SK-N-SH (cell line): ENCODE measurements around the gene SLC8A1. TPM values are rescaled to one million over a fixed set of nuclear protein-coding genes. Genes with fewer than 3 reads are reported as not detected.

Experiments
- CTCF ChIA-PET: fragments of 300-600, 350-600 bp; formaldehyde crosslinking; extraction: SDS; loops from one replicate; lab custom pipeline; 2021; lab: Yijun Ruan, JAX
- POLR2A ChIA-PET: fragments of 350-600 bp; sonication (Branson Sonifier 250); formaldehyde crosslinking; extraction: SDS; loops from one replicate; lab custom pipeline; 2020; ENCODE audit warnings: antibody characterized with exemption, inconsistent platforms; lab: Yijun Ruan, JAX
- DNase-seq: peaks from one replicate; pipeline ENCODE4 v3.0.0; 2012
- H2AFZ ChIP-seq: fragments of 200-600 bp; sonication (generic); 2 replicates; pipeline ENCODE4 v1.8.1; 2016; ENCODE audit warnings: antibody characterized with exemption, mild to moderate bottlenecking, low read depth
- H3F3A ChIP-seq: fragments of 200-600 bp; sonication (generic); replicated peaks from 2 replicates; pipeline ENCODE3; 2016; ENCODE audit warnings: antibody characterized with exemption, mild to moderate bottlenecking; ENCODE audit not compliant: insufficient read depth
- H3K27ac ChIP-seq, 2 experiments: fragments of 200-500 bp in 1 of 2; fragments of 200-600 bp in 1 of 2; sonication (Bioruptor generic) in 1 of 2; sonication (generic), shearing (Covaris generic) in 1 of 2; 2 replicates each; pipeline versions ENCODE4 v1.5.1 to v1.6.1; 2014 to 2016; ENCODE audit warnings: low read depth in 2 of 2, inconsistent platforms in 1 of 2, low read length in 1 of 2, mild to moderate bottlenecking in 1 of 2, mixed read lengths in 1 of 2
- H3K27me3 ChIP-seq: fragments of 200-600 bp; sonication (generic), shearing (Covaris generic); 2 replicates; pipeline ENCODE4 v1.6.1; 2016; ENCODE audit warnings: mixed run types; ENCODE audit not compliant: insufficient read depth
- H3K36me3 ChIP-seq, 2 experiments: fragments of 200-500 bp in 1 of 2; fragments of 200-600 bp in 1 of 2; sonication (Bioruptor generic) in 1 of 2; sonication (generic) in 1 of 2; replicated peaks in 1 of 2; 2 replicates each; pipeline versions ENCODE3 to v1.5.1; 2014 to 2016; ENCODE audit warnings: low read length in 1 of 2, mild to moderate bottlenecking in 1 of 2; ENCODE audit not compliant: insufficient read depth in 2 of 2, control insufficient read depth in 1 of 2
- H3K4me1 ChIP-seq, 2 experiments: fragments of 200-500 bp in 1 of 2; fragments of 200-600 bp in 1 of 2; sonication (Bioruptor generic) in 1 of 2; sonication (generic), shearing (Covaris generic) in 1 of 2; 2 replicates each; pipeline versions ENCODE4 v1.5.1 to v1.6.1; 2014 to 2016; ENCODE audit warnings: low read depth in 1 of 2, low read length in 1 of 2, mixed run types in 1 of 2; ENCODE audit not compliant: insufficient read depth in 2 of 2, control insufficient read depth in 1 of 2
- H3K4me2 ChIP-seq: fragments of 200-600 bp; sonication (generic), shearing (Covaris generic); 2 replicates; pipeline ENCODE4 v1.6.1; 2017; ENCODE audit warnings: mixed run types
- H3K4me3 ChIP-seq, 2 experiments: fragments of 200-500 bp in 1 of 2; fragments of 200-600 bp in 1 of 2; sonication (Bioruptor generic) in 1 of 2; sonication (generic), shearing (Covaris generic) in 1 of 2; 2 replicates each; pipeline versions ENCODE4 v1.5.1 to v1.8.1; 2014 to 2016; ENCODE audit warnings: low read depth in 2 of 2, inconsistent platforms in 1 of 2, low read length in 1 of 2, mild to moderate bottlenecking in 1 of 2, mixed read lengths in 1 of 2, moderate library complexity in 1 of 2
- H3K79me2 ChIP-seq: fragments of 200-600 bp; sonication (generic); 2 replicates; pipeline ENCODE4 v1.8.1; 2017; ENCODE audit warnings: mild to moderate bottlenecking; ENCODE audit not compliant: insufficient read depth
- H3K9ac ChIP-seq: fragments of 200-600 bp; sonication (generic); 2 replicates; pipeline ENCODE4 v1.6.1; 2017; ENCODE audit warnings: mixed run types
- H3K9me2 ChIP-seq: fragments of 200-600 bp; sonication (generic); 2 replicates; pipeline ENCODE4 v1.6.1; 2017; ENCODE audit warnings: mixed run types
- H3K9me3 ChIP-seq: fragments of 200-600 bp; sonication (generic); 2 replicates; pipeline ENCODE4 v1.6.1; 2017; ENCODE audit warnings: mixed run types, mild to moderate bottlenecking, moderate library complexity
- H4K20me1 ChIP-seq: fragments of 200-600 bp; sonication (generic); 2 replicates; pipeline ENCODE4 v1.6.1; 2017; ENCODE audit warnings: mild to moderate bottlenecking, mixed run types; ENCODE audit not compliant: insufficient read depth
- CHD2 ChIP-seq: fragments of 150-350 bp; IDR thresholded peaks from 2 replicates; pipeline ENCODE4 v1.6.1; 2018; ENCODE audit warnings: low read length; ENCODE audit not compliant: partially characterized antibody
- ELF1 ChIP-seq: IDR thresholded peaks from 2 replicates; pipeline ENCODE4 v1.4.0; 2012
- EP300 ChIP-seq, 2 experiments: IDR thresholded peaks; 2 replicates each; pipeline versions ENCODE4 v1.4.0 to v1.6.1; 2012; ENCODE audit warnings: borderline replicate concordance in 1 of 2, low read depth in 1 of 2, low read length in 1 of 2
- FOXM1 ChIP-seq: IDR thresholded peaks from 2 replicates; pipeline ENCODE4 v1.4.0; 2012; ENCODE audit warnings: low read depth, mild to moderate bottlenecking
- GABPA ChIP-seq: IDR thresholded peaks from 2 replicates; pipeline ENCODE4 v1.4.0; 2012; ENCODE audit warnings: low read depth, mild to moderate bottlenecking
- GATA2 ChIP-seq: sonication (generic); formaldehyde crosslinking; IDR thresholded peaks from 2 replicates; pipeline ENCODE4 v1.5.0; 2020; ENCODE audit warnings: mild to moderate bottlenecking, missing genetic modification reagents
- MEF2A ChIP-seq: IDR thresholded peaks from 2 replicates; pipeline ENCODE4 v1.4.0; 2012; ENCODE audit warnings: low read depth, borderline replicate concordance
- NRF1 ChIP-seq: IDR thresholded peaks from 2 replicates; pipeline ENCODE4 v1.6.1; 2012; ENCODE audit warnings: low read depth, mild to moderate bottlenecking, low read length
- POLR2AphosphoS5 ChIP-seq: IDR thresholded peaks from 2 replicates; pipeline ENCODE4 v1.6.1; 2012; ENCODE audit warnings: low read depth, low read length
- RAD21 ChIP-seq: IDR thresholded peaks from 2 replicates; pipeline ENCODE4 v1.6.1; 2012; ENCODE audit warnings: mild to moderate bottlenecking, low read length
- TAF1 ChIP-seq: IDR thresholded peaks from 2 replicates; pipeline ENCODE4 v1.6.1; 2012; ENCODE audit warnings: low read depth, mild to moderate bottlenecking, low read length, moderate library complexity, borderline replicate concordance
- YY1 ChIP-seq: IDR thresholded peaks from 2 replicates; pipeline ENCODE4 v1.4.0; 2012; ENCODE audit warnings: low read depth, mild to moderate bottlenecking
- WGBS: methylation state at CpG from one replicate; pipeline ENCODE4 v1.1.6; 2017; ENCODE audit warnings: low lambda C conversion rate; 5-methylcytosine and 5-hydroxymethylcytosine counted together
- polyA plus RNA-seq, 3 experiments: library from polyadenylated mRNA; depleted of rRNA; stranded (reverse); fragments of >200 nt; gene quantifications; 2 replicates each; pipeline ENCODE4 v1.2.3, GENCODE V29; 2012
- TF ChIP-seq, protein P1 (sequence below): IDR thresholded peaks from 2 replicates; pipeline ENCODE4 v1.4.0; 2012; ENCODE audit warnings: low read depth, borderline replicate concordance
- TF ChIP-seq, protein P2 (sequence below): fragments of 150-350 bp; IDR thresholded peaks from 2 replicates; pipeline ENCODE4 v1.6.1; 2017; ENCODE audit warnings: antibody characterized with exemption, low read length, low read depth, borderline replicate concordance
- TF ChIP-seq, protein P3 (sequence below): IDR thresholded peaks from 2 replicates; pipeline ENCODE4 v1.6.1; 2012; ENCODE audit warnings: mild to moderate bottlenecking, low read depth, low read length, moderate library complexity
- TF ChIP-seq, protein P4 (sequence below): IDR thresholded peaks from 2 replicates; pipeline ENCODE4 v1.4.0; 2012; ENCODE audit warnings: low read depth
- TF ChIP-seq, protein P5 (sequence below): IDR thresholded peaks from 2 replicates; pipeline ENCODE4 v1.4.0; 2012; ENCODE audit warnings: low read depth, borderline replicate concordance
- TF ChIP-seq, protein P6 (sequence below): fragments of 200-600 bp; sonication (generic); IDR thresholded peaks from 2 replicates; pipeline ENCODE4 v1.6.1; 2017; ENCODE audit warnings: antibody characterized with exemption, mild to moderate bottlenecking, moderate library complexity

The SLC8A1 gene
- polyA plus RNA-seq, 1 of the 3 experiments (the other 2 are of a cell fraction), result 3.2 TPM

DNA sequence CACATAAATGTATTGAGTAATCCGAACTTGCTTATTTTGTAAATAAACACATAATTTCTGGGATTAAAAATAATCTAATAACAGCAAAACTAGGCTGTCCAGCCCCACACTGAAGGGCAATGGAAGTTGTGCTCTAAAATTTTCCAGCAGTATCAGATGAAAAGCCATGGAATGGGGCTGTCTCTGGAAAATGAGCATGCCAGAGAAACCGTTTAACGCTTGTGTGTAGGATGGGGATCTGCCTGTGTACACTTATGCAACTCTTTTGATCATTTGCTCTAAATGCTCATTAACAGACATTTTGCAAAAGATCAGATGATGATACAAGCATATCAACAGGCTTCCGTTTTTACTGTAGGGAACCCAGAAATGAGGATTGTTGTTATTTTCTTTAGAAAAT, 177.6 kb downstream of the SLC8A1 start:
- H3K4me3 ChIP-seq, result no peak overlapping the region
- H3K79me2 ChIP-seq, result no peaks in the 10 kb centered on the region
- H3K9me3 ChIP-seq, result no peaks in the 10 kb centered on the region
- no peak overlapping the region for H3K27ac ChIP-seq
- H3K36me3 ChIP-seq, result no peaks in the 10 kb centered on the region
- H4K20me1 ChIP-seq, result no peaks in the 10 kb centered on the region
- no peak overlapping the region for H2AFZ ChIP-seq
- no peaks in the 10 kb centered on the region for H3K9me2 ChIP-seq
- H3K4me2 ChIP-seq, result no peak overlapping the region
- no peak for DNase-seq
- CTCF ChIA-PET, result no interaction called here
- 88% methylated on average over 4 of the region's 4 CpGs for WGBS
- POLR2A ChIA-PET, result no interaction called here
- no peaks in the 10 kb centered on the region; a peak in 1 of 4 replicates for H3K4me1 ChIP-seq
- H3K27me3 ChIP-seq, result no peaks in the 10 kb centered on the region
- TF ChIP-seq CHD2, result no peak
- TF ChIP-seq, protein P1, sequence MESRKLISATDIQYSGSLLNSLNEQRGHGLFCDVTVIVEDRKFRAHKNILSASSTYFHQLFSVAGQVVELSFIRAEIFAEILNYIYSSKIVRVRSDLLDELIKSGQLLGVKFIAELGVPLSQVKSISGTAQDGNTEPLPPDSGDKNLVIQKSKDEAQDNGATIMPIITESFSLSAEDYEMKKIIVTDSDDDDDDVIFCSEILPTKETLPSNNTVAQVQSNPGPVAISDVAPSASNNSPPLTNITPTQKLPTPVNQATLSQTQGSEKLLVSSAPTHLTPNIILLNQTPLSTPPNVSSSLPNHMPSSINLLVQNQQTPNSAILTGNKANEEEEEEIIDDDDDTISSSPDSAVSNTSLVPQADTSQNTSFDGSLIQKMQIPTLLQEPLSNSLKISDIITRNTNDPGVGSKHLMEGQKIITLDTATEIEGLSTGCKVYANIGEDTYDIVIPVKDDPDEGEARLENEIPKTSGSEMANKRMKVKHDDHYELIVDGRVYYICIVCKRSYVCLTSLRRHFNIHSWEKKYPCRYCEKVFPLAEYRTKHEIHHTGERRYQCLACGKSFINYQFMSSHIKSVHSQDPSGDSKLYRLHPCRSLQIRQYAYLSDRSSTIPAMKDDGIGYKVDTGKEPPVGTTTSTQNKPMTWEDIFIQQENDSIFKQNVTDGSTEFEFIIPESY, result no peak
- TF ChIP-seq, protein P2, sequence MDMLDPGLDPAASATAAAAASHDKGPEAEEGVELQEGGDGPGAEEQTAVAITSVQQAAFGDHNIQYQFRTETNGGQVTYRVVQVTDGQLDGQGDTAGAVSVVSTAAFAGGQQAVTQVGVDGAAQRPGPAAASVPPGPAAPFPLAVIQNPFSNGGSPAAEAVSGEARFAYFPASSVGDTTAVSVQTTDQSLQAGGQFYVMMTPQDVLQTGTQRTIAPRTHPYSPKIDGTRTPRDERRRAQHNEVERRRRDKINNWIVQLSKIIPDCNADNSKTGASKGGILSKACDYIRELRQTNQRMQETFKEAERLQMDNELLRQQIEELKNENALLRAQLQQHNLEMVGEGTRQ, result no peak
- TF ChIP-seq, protein P3, sequence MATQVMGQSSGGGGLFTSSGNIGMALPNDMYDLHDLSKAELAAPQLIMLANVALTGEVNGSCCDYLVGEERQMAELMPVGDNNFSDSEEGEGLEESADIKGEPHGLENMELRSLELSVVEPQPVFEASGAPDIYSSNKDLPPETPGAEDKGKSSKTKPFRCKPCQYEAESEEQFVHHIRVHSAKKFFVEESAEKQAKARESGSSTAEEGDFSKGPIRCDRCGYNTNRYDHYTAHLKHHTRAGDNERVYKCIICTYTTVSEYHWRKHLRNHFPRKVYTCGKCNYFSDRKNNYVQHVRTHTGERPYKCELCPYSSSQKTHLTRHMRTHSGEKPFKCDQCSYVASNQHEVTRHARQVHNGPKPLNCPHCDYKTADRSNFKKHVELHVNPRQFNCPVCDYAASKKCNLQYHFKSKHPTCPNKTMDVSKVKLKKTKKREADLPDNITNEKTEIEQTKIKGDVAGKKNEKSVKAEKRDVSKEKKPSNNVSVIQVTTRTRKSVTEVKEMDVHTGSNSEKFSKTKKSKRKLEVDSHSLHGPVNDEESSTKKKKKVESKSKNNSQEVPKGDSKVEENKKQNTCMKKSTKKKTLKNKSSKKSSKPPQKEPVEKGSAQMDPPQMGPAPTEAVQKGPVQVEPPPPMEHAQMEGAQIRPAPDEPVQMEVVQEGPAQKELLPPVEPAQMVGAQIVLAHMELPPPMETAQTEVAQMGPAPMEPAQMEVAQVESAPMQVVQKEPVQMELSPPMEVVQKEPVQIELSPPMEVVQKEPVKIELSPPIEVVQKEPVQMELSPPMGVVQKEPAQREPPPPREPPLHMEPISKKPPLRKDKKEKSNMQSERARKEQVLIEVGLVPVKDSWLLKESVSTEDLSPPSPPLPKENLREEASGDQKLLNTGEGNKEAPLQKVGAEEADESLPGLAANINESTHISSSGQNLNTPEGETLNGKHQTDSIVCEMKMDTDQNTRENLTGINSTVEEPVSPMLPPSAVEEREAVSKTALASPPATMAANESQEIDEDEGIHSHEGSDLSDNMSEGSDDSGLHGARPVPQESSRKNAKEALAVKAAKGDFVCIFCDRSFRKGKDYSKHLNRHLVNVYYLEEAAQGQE, result no peak
- TF ChIP-seq NRF1, result no peak
- TF ChIP-seq, protein P4, sequence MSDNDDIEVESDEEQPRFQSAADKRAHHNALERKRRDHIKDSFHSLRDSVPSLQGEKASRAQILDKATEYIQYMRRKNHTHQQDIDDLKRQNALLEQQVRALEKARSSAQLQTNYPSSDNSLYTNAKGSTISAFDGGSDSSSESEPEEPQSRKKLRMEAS, result no peak
- TF ChIP-seq ELF1, result no peak
- TF ChIP-seq, protein P5, sequence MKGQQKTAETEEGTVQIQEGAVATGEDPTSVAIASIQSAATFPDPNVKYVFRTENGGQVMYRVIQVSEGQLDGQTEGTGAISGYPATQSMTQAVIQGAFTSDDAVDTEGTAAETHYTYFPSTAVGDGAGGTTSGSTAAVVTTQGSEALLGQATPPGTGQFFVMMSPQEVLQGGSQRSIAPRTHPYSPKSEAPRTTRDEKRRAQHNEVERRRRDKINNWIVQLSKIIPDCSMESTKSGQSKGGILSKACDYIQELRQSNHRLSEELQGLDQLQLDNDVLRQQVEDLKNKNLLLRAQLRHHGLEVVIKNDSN, result no peak
- no peak for TF ChIP-seq GABPA
- TF ChIP-seq, protein P6, sequence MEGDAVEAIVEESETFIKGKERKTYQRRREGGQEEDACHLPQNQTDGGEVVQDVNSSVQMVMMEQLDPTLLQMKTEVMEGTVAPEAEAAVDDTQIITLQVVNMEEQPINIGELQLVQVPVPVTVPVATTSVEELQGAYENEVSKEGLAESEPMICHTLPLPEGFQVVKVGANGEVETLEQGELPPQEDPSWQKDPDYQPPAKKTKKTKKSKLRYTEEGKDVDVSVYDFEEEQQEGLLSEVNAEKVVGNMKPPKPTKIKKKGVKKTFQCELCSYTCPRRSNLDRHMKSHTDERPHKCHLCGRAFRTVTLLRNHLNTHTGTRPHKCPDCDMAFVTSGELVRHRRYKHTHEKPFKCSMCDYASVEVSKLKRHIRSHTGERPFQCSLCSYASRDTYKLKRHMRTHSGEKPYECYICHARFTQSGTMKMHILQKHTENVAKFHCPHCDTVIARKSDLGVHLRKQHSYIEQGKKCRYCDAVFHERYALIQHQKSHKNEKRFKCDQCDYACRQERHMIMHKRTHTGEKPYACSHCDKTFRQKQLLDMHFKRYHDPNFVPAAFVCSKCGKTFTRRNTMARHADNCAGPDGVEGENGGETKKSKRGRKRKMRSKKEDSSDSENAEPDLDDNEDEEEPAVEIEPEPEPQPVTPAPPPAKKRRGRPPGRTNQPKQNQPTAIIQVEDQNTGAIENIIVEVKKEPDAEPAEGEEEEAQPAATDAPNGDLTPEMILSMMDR, result no peak
- TF ChIP-seq TAF1, result no peak
- TF ChIP-seq FOXM1, result no peak
- TF ChIP-seq EP300 (IDR thresholded peaks at IDR 0.05; ENCODE audit: borderline replicate concordance in 1 of 2, low read depth in 1 of 2, low read length in 1 of 2), result no peak
- no peak for TF ChIP-seq RAD21
- TF ChIP-seq MEF2A, result no peak
- no peak for TF ChIP-seq POLR2AphosphoS5
- no peak for TF ChIP-seq YY1
- no peak for TF ChIP-seq GATA2
- H3F3A ChIP-seq, result no peaks in the 10 kb centered on the region
- H3K9ac ChIP-seq, result no peak overlapping the region
